ENCODE results near the gene SMYD4. TPM values are rescaled to one million over a fixed set of nuclear protein-coding genes. Genes with fewer than 3 reads are reported as not detected.
A peak's percentile ranks its signal among the peaks of the same experiment; 100 is the strongest.

Gene SMYD4
- total RNA-seq, 1 donor from 2014 or later, result 16.7 TPM

DNA sequence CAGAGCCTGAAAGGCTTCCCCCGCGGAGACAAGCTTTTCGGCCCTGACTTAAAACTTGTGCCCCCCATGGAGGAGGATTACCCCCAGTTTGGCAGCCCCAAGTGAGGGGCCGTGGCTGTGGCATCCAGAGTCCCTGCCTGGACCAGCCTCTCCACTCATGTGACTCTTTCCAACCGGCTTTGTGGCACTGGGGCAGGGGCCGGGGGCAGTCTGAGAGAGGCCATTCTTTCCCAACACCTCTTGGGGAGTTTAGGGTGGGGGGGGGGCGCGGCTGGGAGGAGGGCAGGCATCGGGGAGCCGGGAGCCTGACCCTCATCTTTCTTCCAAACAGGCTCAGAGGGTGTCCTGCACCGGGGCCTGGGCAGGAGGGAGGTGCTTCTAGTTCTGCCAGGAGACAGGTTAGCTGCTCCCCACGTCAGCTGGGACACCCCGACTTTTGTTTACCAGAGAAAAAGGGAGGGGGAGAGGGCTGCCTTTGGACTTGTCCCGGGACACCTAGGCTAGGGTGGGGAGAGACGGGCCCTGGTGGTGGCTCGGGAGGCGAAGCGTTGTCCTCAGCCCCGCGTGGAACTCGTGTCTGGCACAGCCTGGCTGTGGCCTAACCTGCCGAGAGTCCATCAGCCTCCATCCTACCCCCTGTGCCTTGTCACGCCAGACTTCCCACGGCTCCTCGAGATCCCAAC is 75.1 kb downstream of the SMYD4 start:
- Histone ChIP-seq H3K9me3 (no peaks in the 10 kb centered on the region), H3K36me3 (no peaks in the 10 kb centered on the region), H3K27me3 (no peaks in the 10 kb centered on the region), H3K4me3 (no peak overlapping the region), H3K27ac (no peak overlapping the region), H3K4me1 (peaks cover 38% of the 10 kb centered on the region)
- TF ChIP-seq POLR2A (IDR thresholded peaks at IDR 0.05) (no peak), POLR2AphosphoS5 (IDR thresholded peaks at IDR 0.05; ENCODE audit: insufficient read depth in 1 of 2, low read depth in 1 of 2) (no peak)
- TF ChIP-seq, protein P1, sequence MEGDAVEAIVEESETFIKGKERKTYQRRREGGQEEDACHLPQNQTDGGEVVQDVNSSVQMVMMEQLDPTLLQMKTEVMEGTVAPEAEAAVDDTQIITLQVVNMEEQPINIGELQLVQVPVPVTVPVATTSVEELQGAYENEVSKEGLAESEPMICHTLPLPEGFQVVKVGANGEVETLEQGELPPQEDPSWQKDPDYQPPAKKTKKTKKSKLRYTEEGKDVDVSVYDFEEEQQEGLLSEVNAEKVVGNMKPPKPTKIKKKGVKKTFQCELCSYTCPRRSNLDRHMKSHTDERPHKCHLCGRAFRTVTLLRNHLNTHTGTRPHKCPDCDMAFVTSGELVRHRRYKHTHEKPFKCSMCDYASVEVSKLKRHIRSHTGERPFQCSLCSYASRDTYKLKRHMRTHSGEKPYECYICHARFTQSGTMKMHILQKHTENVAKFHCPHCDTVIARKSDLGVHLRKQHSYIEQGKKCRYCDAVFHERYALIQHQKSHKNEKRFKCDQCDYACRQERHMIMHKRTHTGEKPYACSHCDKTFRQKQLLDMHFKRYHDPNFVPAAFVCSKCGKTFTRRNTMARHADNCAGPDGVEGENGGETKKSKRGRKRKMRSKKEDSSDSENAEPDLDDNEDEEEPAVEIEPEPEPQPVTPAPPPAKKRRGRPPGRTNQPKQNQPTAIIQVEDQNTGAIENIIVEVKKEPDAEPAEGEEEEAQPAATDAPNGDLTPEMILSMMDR (IDR thresholded peaks at IDR 0.05), result no peak
- DNase-seq (ENCODE audit: extremely low spot score in 2 of 2), result no peak
- intact Hi-C loops (cut with DNase I), result no loop called here

DNA sequence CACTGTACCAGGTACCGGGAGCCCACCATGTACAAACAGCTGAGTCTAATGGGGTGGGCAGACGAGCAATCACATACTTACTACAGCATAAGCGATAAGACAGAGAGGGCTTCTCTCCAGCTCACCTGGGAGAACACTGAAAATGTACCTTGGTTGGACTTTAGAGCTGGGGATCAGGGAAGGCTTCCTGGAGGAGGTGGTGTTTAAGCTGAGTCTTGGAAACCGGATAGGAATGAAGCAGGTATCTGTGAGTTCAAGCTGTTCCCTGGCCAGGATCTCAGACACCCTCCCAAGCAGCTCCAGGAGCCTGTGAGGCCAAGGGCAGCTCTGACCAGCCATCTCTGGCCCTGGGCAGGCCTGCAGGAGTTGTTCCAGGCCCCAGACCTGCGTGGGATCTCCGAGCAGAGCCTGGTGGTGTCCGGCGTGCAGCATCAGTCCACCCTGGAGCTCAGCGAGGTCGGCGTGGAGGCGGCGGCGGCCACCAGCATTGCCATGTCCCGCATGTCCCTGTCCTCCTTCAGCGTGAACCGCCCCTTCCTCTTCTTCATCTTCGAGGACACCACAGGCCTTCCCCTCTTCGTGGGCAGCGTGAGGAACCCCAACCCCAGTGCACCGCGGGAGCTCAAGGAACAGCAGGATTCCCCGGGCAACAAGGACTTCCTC is 75.8 kb downstream of the SMYD4 start:
- DNase-seq (ENCODE audit: extremely low spot score in 2 of 2), result no peak
- TF ChIP-seq POLR2A (IDR thresholded peaks at IDR 0.05), result no peak
- intact Hi-C loops (cut with DNase I), result no loop called here
- Histone ChIP-seq H3K4me3 (no peak overlapping the region), H3K27ac (no peak overlapping the region), H3K27me3 (no peaks in the 10 kb centered on the region), H3K36me3 (no peaks in the 10 kb centered on the region), H3K4me1 (peaks cover 38% of the 10 kb centered on the region), H3K9me3 (no peaks in the 10 kb centered on the region)

DNA sequence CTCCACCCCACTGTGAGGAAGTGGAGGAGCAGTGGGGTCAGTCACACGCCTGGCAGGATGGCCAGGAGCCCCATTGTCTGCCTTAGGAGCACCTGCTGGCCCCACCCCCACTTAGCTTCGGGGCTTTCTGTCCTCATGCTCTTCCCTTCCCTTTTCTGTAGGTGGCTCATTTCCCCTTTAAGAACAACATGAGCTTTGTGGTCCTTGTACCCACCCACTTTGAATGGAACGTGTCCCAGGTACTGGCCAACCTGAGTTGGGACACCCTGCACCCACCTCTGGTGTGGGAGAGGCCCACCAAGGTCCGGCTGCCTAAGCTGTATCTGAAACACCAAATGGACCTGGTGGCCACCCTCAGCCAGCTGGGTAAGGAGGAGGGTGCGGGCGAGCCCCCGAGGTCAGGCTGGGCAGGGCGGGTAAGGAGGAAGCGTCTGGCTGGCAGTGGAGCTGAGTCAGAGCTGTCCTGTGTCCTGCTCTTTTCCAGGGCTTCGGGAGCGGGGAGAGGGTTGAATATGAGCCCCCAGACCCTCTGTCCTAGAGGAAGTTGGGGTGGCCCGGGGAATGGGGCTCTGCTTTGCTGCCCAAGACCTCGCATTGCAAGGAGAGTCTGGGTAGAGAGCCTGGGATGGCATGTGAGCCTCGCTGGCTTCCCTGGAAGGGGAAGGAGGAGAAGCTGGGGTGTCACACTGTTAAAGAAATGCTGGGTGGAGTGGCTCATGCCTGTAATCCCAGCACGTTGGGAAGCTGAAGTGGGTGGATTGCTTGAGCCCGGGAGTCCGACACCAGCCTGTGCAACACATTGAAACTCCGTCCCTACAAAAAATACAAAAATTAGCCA is 77.1 kb downstream of the SMYD4 start:
- no peaks in the 10 kb centered on the region for H3K27me3 ChIP-seq
- no peaks in the 10 kb centered on the region for H3K9me3 ChIP-seq
- peak overlapping the region in 1 of 2 donors; percentile 15 for H3K4me3 ChIP-seq
- peaks cover 38% of the 10 kb centered on the region for H3K4me1 ChIP-seq
- no peaks in the 10 kb centered on the region for H3K36me3 ChIP-seq
- TF ChIP-seq POLR2AphosphoS5 (IDR thresholded peaks at IDR 0.05; ENCODE audit: insufficient read depth in 1 of 2, low read depth in 1 of 2), result peak; percentile 47 to 59
- TF ChIP-seq, protein P1 (IDR thresholded peaks at IDR 0.05), result no peak
- no peak for TF ChIP-seq POLR2A (IDR thresholded peaks at IDR 0.05)
- peak overlapping the region; percentile 53 for H3K27ac ChIP-seq
- no peak for DNase-seq (ENCODE audit: extremely low spot score in 2 of 2)
- intact Hi-C loops (cut with DNase I), result no loop called here

DNA sequence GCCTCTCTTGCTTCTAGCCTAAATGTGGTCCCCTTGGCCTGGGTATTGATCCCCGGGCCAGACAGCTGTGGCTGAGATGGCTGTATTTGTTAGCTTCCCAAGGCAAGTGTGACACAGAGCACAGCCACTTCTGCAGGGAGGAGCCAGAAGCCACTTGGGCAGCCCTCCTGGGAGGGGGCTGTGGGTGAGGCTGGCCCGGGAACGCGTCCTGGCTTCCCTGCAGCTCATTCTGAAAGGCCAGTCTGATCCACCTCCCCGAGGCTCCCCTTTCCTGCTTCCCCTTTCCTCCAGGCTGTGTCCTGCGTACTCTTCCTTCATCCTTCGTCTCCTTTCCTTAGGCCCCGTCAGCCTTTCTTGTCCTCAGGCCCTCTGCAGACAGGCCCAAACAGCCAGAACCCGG is 79.1 kb downstream of the SMYD4 start:
- TF ChIP-seq, protein P1 (IDR thresholded peaks at IDR 0.05), result no peak
- TF ChIP-seq POLR2AphosphoS5 (IDR thresholded peaks at IDR 0.05; ENCODE audit: insufficient read depth in 1 of 2, low read depth in 1 of 2), result no peak
- TF ChIP-seq POLR2A (IDR thresholded peaks at IDR 0.05), result no peak
- Histone ChIP-seq H3K9me3 (no peaks in the 10 kb centered on the region), H3K36me3 (no peaks in the 10 kb centered on the region), H3K4me3 (no peak overlapping the region), H3K27me3 (no peaks in the 10 kb centered on the region), H3K4me1 (peaks cover 52% of the 10 kb centered on the region), H3K27ac (no peak overlapping the region)
- intact Hi-C loops (cut with DNase I), result no loop called here
- no peak for DNase-seq (ENCODE audit: extremely low spot score in 2 of 2)

DNA sequence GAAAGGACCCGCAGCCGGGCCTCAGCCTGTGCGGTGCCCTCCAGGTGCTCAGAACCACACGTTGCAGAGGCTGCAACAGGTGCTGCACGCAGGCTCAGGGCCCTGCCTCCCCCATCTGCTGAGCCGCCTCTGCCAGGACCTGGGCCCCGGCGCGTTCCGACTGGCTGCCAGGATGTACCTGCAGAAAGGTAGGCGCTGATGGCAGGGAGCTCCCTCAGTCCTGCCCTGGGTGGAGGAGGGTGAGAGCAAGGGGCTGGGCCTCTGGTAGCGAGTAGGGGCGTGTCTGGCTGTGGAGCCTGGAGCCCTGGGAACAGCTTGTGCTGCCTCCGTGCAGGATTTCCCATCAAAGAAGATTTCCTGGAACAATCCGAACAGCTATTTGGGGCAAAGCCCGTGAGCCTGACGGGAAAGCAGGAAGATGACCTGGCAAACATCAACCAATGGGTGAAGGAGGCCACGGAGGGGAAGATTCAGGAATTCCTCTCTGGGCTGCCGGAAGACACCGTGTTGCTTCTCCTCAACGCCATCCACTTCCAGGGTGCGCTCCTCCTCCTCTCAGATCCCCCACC is 82.6 kb downstream of the SMYD4 start:
- DNase-seq (ENCODE audit: extremely low spot score in 2 of 2), result no peak
- TF ChIP-seq, protein P1 (IDR thresholded peaks at IDR 0.05), result no peak
- TF ChIP-seq POLR2AphosphoS5 (IDR thresholded peaks at IDR 0.05; ENCODE audit: insufficient read depth in 1 of 2, low read depth in 1 of 2), result peak; percentile 80 to 95
- TF ChIP-seq POLR2A (IDR thresholded peaks at IDR 0.05), result no peak
- Histone ChIP-seq H3K27ac (peak overlapping the region; percentile 77), H3K4me1 (peaks cover 20% of the 10 kb centered on the region), H3K9me3 (no peaks in the 10 kb centered on the region), H3K4me3 (no peak overlapping the region), H3K27me3 (no peaks in the 10 kb centered on the region), H3K36me3 (no peaks in the 10 kb centered on the region)
- intact Hi-C loops (cut with DNase I), result no loop called here
